Ishikawa (cell line): ENCODE results near the gene C13orf42.

Experiments
- CEBPB ChIP-seq: IDR thresholded peaks from 2 replicates; pipeline ENCODE4 v1.6.1; 2012
- CREB1 ChIP-seq: IDR thresholded peaks from 2 replicates; pipeline ENCODE4 v1.6.1; 2012; ENCODE audit warnings: low read depth
- EGR1 ChIP-seq: IDR thresholded peaks from 2 replicates; pipeline ENCODE4 v1.6.1; 2012
- EP300 ChIP-seq: IDR thresholded peaks from 2 replicates; pipeline ENCODE4 v1.6.1; 2012; ENCODE audit warnings: borderline replicate concordance
- FOXM1 ChIP-seq: IDR thresholded peaks from 2 replicates; pipeline ENCODE4 v1.6.1; 2012; ENCODE audit warnings: low read depth, borderline replicate concordance
- MAX ChIP-seq: IDR thresholded peaks from 2 replicates; pipeline ENCODE4 v1.6.1; 2012
- RAD21 ChIP-seq: IDR thresholded peaks from 2 replicates; pipeline ENCODE4 v1.6.1; 2012; ENCODE audit warnings: low read depth
- REST ChIP-seq: IDR thresholded peaks from 2 replicates; pipeline ENCODE4 v1.6.1; 2012; ENCODE audit warnings: low read depth, mild to moderate bottlenecking
- TAF1 ChIP-seq: IDR thresholded peaks from 2 replicates; pipeline ENCODE4 v1.6.1; 2012; ENCODE audit warnings: low read depth, mild to moderate bottlenecking
- TCF12 ChIP-seq: IDR thresholded peaks from 2 replicates; pipeline ENCODE4 v1.6.1; 2012; ENCODE audit warnings: low read depth
- TEAD4 ChIP-seq: IDR thresholded peaks from 2 replicates; pipeline ENCODE4 v1.6.1; 2012
- USF1 ChIP-seq: IDR thresholded peaks from 2 replicates; pipeline ENCODE4 v1.6.1; 2012
- YY1 ChIP-seq: IDR thresholded peaks from 2 replicates; pipeline ENCODE4 v1.6.1; 2012; ENCODE audit warnings: low read depth
- ZBTB7A ChIP-seq: IDR thresholded peaks from 2 replicates; pipeline ENCODE4 v1.6.1; 2012; ENCODE audit warnings: low read depth

C13orf42 gene

GRCh38 chr13:51066091-51066831 is 44.8 kb downstream of the C13orf42 start:
- TF ChIP-seq MAX (no peak), TEAD4 (no peak), REST (no peak), USF1 (no peak), EP300 (no peak), YY1 (no peak)

- TF ChIP-seq TEAD4 (no peak), USF1 (no peak), RAD21 (no peak), EGR1 (no peak), REST (no peak), TAF1 (no peak), ZBTB7A (no peak), CEBPB (no peak), EP300 (no peak), YY1 (no peak)
Measured at GRCh38 chr13:51065372-51066090, 45.5 kb downstream of the C13orf42 start.

GRCh38 chr13:51064753-51065152 is 46.3 kb downstream of the C13orf42 start:
- no peak for TF ChIP-seq USF1
- TF ChIP-seq CREB1, result no peak
- no peak for TF ChIP-seq EGR1
- no peak for TF ChIP-seq RAD21
- no peak for TF ChIP-seq CEBPB
- no peak for TF ChIP-seq ZBTB7A
- no peak for TF ChIP-seq YY1
- no peak for TF ChIP-seq TEAD4

GRCh38 chr13:51063909-51064308 is 47.2 kb downstream of the C13orf42 start:
- TF ChIP-seq FOXM1 (no peak), YY1 (no peak), TCF12 (no peak), EP300 (no peak), USF1 (no peak), RAD21 (no peak), CEBPB (no peak), REST (no peak), ZBTB7A (no peak), TEAD4 (no peak), MAX (no peak), TAF1 (no peak), EGR1 (no peak), CREB1 (no peak)
